ENCODE data around the gene MPI.
A peak's percentile ranks its signal among the peaks of the same experiment; 100 is the strongest.
"Not testable (repeated sequence)": the region's sequence is repeated elsewhere in the genome, so short reads cannot be mapped to it uniquely, and the experiment has no call there.

The MPI gene

DNA sequence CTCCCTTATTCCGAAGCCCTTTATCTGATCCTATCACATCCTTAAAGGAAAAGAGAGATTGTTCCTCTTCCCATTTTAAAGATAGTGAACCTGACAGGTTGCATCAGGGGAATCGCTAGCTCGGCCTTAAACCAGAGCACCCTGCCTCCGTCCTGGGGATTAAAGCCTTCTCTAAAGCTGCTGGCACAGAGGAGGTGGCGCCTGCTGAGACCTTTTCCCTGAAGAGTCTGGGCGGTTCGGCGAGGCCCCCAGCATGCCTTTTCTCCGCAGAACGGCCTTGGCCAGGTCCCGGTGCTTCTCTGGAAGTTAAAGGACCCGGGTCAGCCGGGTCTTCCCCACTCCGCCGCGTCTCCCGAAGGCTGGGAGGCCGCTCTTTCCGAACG is 16.2 kb downstream of the MPI start:
- Histone ChIP-seq H3K4me3 (ENCODE audit: low read depth, low read length) (peak overlapping the region; percentile 87), H3K4me1 (ENCODE audit: control insufficient read depth, insufficient read depth, low read length) (peaks cover 12% of the 10 kb centered on the region), H3K27ac (ENCODE audit: low read depth, low read length) (peak overlapping the region; percentile 84), H3K27me3 (ENCODE audit: control insufficient read depth, insufficient read depth, low read length) (no peaks in the 10 kb centered on the region), H3K9me3 (ENCODE audit: control insufficient read depth, insufficient read depth, low read depth, low read length) (no peaks in the 10 kb centered on the region; the same call in 1 of the 2 replicates), H3K9ac (ENCODE audit: low read length) (peak overlapping the region; percentile 89), H3K36me3 (ENCODE audit: control insufficient read depth, insufficient read depth, low read length) (peaks cover 39% of the 10 kb centered on the region)

- Histone ChIP-seq H3K9ac (ENCODE audit: low read length) (peak within 1 kb of the TSS; percentile 89), H3K27ac (ENCODE audit: low read depth, low read length) (peak within 1 kb of the TSS; percentile 84), H3K27me3 (ENCODE audit: control insufficient read depth, insufficient read depth, low read length) (no peaks in the 10 kb centered on the region), H3K36me3 (ENCODE audit: control insufficient read depth, insufficient read depth, low read length) (peaks cover 37% of the 10 kb centered on the region), H3K4me3 (ENCODE audit: low read depth, low read length) (peak within 1 kb of the TSS; percentile 87), H3K4me1 (ENCODE audit: control insufficient read depth, insufficient read depth, low read length) (peaks cover 12% of the 10 kb centered on the region), H3K9me3 (ENCODE audit: control insufficient read depth, insufficient read depth, low read depth, low read length) (no peaks in the 10 kb centered on the region; the same call in 1 of the 2 replicates)
Measured at GRCh38 chr15:74906450-74907162, 16.8 kb downstream of the MPI start, which contains the start of gene FAM219B. TSS of gene FAM219B (minus strand) at chr15:74906851. CDS start at chr15:74906800, 51 bp downstream.

GRCh38 chr15:74907163-74907870 is 17.5 kb downstream of the MPI start:
- Histone ChIP-seq H3K36me3 (ENCODE audit: control insufficient read depth, insufficient read depth, low read length) (peaks cover 37% of the 10 kb centered on the region), H3K27me3 (ENCODE audit: control insufficient read depth, insufficient read depth, low read length) (no peaks in the 10 kb centered on the region), H3K4me3 (ENCODE audit: low read depth, low read length) (peak overlapping the region; percentile 87), H3K4me1 (ENCODE audit: control insufficient read depth, insufficient read depth, low read length) (peaks cover 12% of the 10 kb centered on the region), H3K9me3 (ENCODE audit: control insufficient read depth, insufficient read depth, low read depth, low read length) (no peaks in the 10 kb centered on the region; the same call in 1 of the 2 replicates), H3K27ac (ENCODE audit: low read depth, low read length) (peak overlapping the region; percentile 84; the same call in 1 of the 2 replicates), H3K9ac (ENCODE audit: low read length) (peak overlapping the region; percentile 89)

DNA sequence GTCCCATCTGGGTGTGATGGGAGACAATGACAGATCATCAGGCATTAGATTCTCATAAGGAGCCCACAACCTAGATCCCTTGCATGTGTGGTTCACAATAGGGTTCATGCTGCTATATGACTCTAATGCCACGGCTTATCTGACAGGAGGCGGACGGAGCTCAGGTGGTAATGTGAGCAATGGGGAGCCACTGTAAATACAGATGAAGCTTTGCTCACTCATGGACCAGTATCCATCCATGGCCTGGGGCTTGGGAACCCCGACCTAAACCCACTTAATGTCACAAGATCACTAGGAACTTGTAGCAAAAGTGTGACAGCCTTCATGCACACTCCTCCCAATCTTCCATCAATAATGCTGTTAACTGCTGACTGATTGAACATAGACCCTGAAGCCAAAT is 18.8 kb downstream of the MPI start:
- Histone ChIP-seq H3K4me1 (ENCODE audit: control insufficient read depth, insufficient read depth, low read length) (peaks cover 12% of the 10 kb centered on the region), H3K27ac (ENCODE audit: low read depth, low read length) (no peak overlapping the region), H3K36me3 (ENCODE audit: control insufficient read depth, insufficient read depth, low read length) (peaks cover 37% of the 10 kb centered on the region), H3K9ac (ENCODE audit: low read length) (no peak overlapping the region), H3K27me3 (ENCODE audit: control insufficient read depth, insufficient read depth, low read length) (no peaks in the 10 kb centered on the region), H3K9me3 (ENCODE audit: control insufficient read depth, insufficient read depth, low read depth, low read length) (no peaks in the 10 kb centered on the region; the same call in 1 of the 2 replicates), H3K4me3 (ENCODE audit: low read depth, low read length) (no peak overlapping the region)

DNA sequence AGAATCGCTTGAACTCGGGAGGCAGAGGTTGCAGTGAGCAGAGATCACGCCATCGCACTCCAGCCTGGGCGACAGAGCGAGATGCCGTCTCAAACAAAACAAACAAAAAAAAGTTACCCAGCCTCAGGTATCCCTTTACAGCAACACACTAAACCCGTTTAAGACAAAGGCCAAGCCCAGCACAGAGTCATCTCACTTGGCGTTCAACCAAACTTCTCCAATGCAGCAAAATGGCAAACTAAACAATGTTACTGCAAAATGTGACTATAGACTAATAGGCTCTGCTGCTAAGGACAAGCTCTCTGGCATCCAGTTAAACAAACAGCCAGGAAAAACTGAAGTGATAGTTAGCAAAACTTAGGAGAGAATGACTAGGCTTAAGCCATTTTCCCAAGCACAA is 23.2 kb downstream of the MPI start:
- Histone ChIP-seq H3K36me3 (ENCODE audit: control insufficient read depth, insufficient read depth, low read length) (peaks cover 59% of the 10 kb centered on the region), H3K4me1 (ENCODE audit: control insufficient read depth, insufficient read depth, low read length) (no peaks in the 10 kb centered on the region), H3K27ac (ENCODE audit: low read depth, low read length) (no peak overlapping the region), H3K9ac (ENCODE audit: low read length) (no peak overlapping the region), H3K4me3 (ENCODE audit: low read depth, low read length) (no peak overlapping the region), H3K27me3 (ENCODE audit: control insufficient read depth, insufficient read depth, low read length) (no peaks in the 10 kb centered on the region), H3K9me3 (ENCODE audit: control insufficient read depth, insufficient read depth, low read depth, low read length) (no peaks in the 10 kb centered on the region; the same call in 1 of the 2 replicates)

- H3K4me3 ChIP-seq (ENCODE audit: low read depth, low read length); H3K27me3 ChIP-seq (ENCODE audit: control insufficient read depth, insufficient read depth, low read length); H3K27ac ChIP-seq (ENCODE audit: low read depth, low read length); H3K9ac ChIP-seq (ENCODE audit: low read length); H3K9me3 ChIP-seq (ENCODE audit: control insufficient read depth, insufficient read depth, low read depth, low read length); H3K4me1 ChIP-seq (ENCODE audit: control insufficient read depth, insufficient read depth, low read length): not testable (repeated sequence)
- peaks cover 67% of the 10 kb centered on the region for H3K36me3 ChIP-seq (ENCODE audit: control insufficient read depth, insufficient read depth, low read length)
Measured at GRCh38 chr15:74913799-74914198, 24.0 kb downstream of the MPI start.

- Histone ChIP-seq H3K4me1 (ENCODE audit: control insufficient read depth, insufficient read depth, low read length) (no peaks in the 10 kb centered on the region), H3K36me3 (ENCODE audit: control insufficient read depth, insufficient read depth, low read length) (peaks cover 89% of the 10 kb centered on the region), H3K9me3 (ENCODE audit: control insufficient read depth, insufficient read depth, low read depth, low read length) (no peaks in the 10 kb centered on the region)
Measured at GRCh38 chr15:74917676-74918075, 27.8 kb downstream of the MPI start.

GRCh38 chr15:74920456-74920855 is 30.6 kb downstream of the MPI start:
- no peak overlapping the region for H3K27ac ChIP-seq (ENCODE audit: low read depth, low read length)
- no peaks in the 10 kb centered on the region for H3K9me3 ChIP-seq (ENCODE audit: control insufficient read depth, insufficient read depth, low read depth, low read length)
- H3K4me1 ChIP-seq (ENCODE audit: control insufficient read depth, insufficient read depth, low read length): no peaks in the 10 kb centered on the region
- peaks cover 92% of the 10 kb centered on the region for H3K36me3 ChIP-seq (ENCODE audit: control insufficient read depth, insufficient read depth, low read length)
- no peaks in the 10 kb centered on the region for H3K27me3 ChIP-seq (ENCODE audit: control insufficient read depth, insufficient read depth, low read length)
- no peak overlapping the region for H3K4me3 ChIP-seq (ENCODE audit: low read depth, low read length)
- H3K9ac ChIP-seq (ENCODE audit: low read length): no peak overlapping the region

More at GRCh38 chr15:74917676-74918075, 27.8 kb downstream of the MPI start:
- H3K9ac ChIP-seq (ENCODE audit: low read length): no peak overlapping the region
- H3K4me3 ChIP-seq (ENCODE audit: low read depth, low read length): no peak overlapping the region
- no peaks in the 10 kb centered on the region for H3K27me3 ChIP-seq (ENCODE audit: control insufficient read depth, insufficient read depth, low read length)
- no peak overlapping the region for H3K27ac ChIP-seq (ENCODE audit: low read depth, low read length)

DNA sequence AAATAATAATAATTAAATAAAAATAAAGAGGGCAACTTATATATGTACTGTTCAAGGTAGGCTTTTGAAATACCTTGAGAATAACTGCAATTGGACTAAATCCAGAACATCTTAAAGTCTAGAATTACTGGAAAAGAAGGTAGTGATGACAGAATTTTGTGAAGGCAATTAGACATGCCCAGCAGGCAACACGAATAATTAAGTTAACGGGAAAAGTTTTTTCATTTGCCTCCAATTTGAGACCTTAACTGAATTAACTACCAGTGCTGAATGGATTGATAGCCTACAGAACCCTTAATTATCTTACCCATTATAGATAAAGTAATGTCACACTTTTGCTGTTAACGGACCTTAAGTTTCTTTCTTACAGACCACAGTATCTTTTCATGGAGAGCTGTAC is 34.7 kb downstream of the MPI start:
- Histone ChIP-seq H3K4me1 (ENCODE audit: control insufficient read depth, insufficient read depth, low read length) (no peaks in the 10 kb centered on the region), H3K4me3 (ENCODE audit: low read depth, low read length) (no peak overlapping the region), H3K27ac (ENCODE audit: low read depth, low read length) (no peak overlapping the region), H3K36me3 (ENCODE audit: control insufficient read depth, insufficient read depth, low read length) (peaks cover 85% of the 10 kb centered on the region), H3K9ac (ENCODE audit: low read length) (no peak overlapping the region), H3K27me3 (ENCODE audit: control insufficient read depth, insufficient read depth, low read length) (no peaks in the 10 kb centered on the region), H3K9me3 (ENCODE audit: control insufficient read depth, insufficient read depth, low read depth, low read length) (no peaks in the 10 kb centered on the region)

- peaks cover 57% of the 10 kb centered on the region for H3K36me3 ChIP-seq (ENCODE audit: control insufficient read depth, insufficient read depth, low read length)
Measured at GRCh38 chr15:74928771-74929198, 38.9 kb downstream of the MPI start.

DNA sequence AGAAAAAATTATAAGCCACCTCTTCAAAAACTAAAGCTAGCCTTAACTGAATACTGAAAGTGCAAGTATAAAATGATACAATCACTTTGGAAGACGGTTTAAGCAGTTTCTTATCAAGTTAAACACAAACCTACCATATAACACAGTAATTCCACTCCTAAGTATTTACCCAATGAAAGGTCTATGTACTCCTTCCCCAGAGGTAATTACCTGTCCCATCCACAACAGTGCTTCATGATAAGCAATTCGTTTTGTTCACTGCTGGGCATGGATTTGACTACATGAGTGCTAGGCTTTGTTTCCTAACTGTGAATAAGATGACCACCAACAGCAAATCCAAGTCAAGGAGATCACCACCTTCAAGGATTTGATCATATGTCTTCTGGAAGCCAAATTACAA is 43.7 kb downstream of the MPI start:
- Histone ChIP-seq H3K9ac (ENCODE audit: low read length) (no peak overlapping the region), H3K9me3 (ENCODE audit: control insufficient read depth, insufficient read depth, low read depth, low read length) (no peaks in the 10 kb centered on the region), H3K36me3 (ENCODE audit: control insufficient read depth, insufficient read depth, low read length) (peaks cover 24% of the 10 kb centered on the region), H3K27me3 (ENCODE audit: control insufficient read depth, insufficient read depth, low read length) (no peaks in the 10 kb centered on the region), H3K27ac (ENCODE audit: low read depth, low read length) (no peak overlapping the region), H3K4me1 (ENCODE audit: control insufficient read depth, insufficient read depth, low read length) (no peaks in the 10 kb centered on the region), H3K4me3 (ENCODE audit: low read depth, low read length) (no peak overlapping the region)

More at GRCh38 chr15:74928771-74929198, 38.9 kb downstream of the MPI start:
- Histone ChIP-seq H3K4me1 (ENCODE audit: control insufficient read depth, insufficient read depth, low read length) (no peaks in the 10 kb centered on the region), H3K4me3 (ENCODE audit: low read depth, low read length) (no peak overlapping the region), H3K9ac (ENCODE audit: low read length) (no peak overlapping the region), H3K27me3 (ENCODE audit: control insufficient read depth, insufficient read depth, low read length) (no peaks in the 10 kb centered on the region), H3K9me3 (ENCODE audit: control insufficient read depth, insufficient read depth, low read depth, low read length) (no peaks in the 10 kb centered on the region), H3K27ac (ENCODE audit: low read depth, low read length) (no peak overlapping the region)
